Activated CD4-positive, CD25-positive, alpha-beta regulatory T cell treated with anti-CD3 and anti-CD28 coated beads, Interleukin-2, amount 50 U/mL, for 16 hours (primary cell): ENCODE data around the gene APOBEC3G.
"Not testable (repeated sequence)": the region's sequence is repeated elsewhere in the genome, so short reads cannot be mapped to it uniquely, and the experiment has no call there.

Experiments
- DNase-seq: peaks from one replicate; pipeline ENCODE4 v3.0.0-alpha.2; 2020; ENCODE audit warnings: low read depth, low spot score

The APOBEC3G gene

DNA sequence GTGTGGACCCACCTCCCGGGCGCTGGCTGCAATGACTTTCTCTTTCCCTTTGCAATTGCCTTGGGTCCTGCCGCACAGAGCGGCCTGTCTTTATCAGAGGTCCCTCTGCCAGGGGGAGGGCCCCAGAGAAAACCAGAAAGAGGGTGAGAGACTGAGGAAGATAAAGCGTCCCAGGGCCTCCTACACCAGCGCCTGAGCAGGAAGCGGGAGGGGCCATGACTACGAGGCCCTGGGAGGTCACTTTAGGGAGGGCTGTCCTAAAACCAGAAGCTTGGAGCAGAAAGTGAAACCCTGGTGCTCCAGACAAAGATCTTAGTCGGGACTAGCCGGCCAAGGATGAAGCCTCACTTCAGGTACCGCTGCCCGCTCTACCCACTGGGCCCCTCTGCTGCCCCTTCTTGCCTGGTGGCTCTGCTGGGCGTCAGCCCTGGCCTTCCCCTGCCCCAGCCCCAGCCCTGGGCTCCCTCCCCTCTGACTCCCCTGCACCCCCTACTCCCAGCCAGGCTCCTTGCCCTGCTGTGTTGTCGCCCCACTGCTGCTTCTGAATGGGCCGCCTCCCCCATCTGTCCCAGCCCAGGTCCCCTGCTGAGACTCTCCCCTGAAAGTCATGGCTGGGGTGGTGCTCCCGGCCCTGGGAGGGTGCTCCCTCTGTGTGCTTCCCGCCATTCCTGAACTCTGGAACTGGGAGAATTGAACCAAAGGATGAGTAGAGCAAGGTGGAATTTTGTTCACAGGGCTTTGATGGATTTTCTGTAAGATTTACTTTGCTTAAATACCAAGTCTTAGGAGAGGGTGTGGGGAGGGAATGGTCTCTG is at the start of gene APOBEC3G:
Gene APOBEC3G (plus strand): TSS at position 250 of the 815 bp plus-strand sequence. CDS start 87 bp downstream, at position 337.
- DNase-seq = not testable (repeated sequence)

DNA sequence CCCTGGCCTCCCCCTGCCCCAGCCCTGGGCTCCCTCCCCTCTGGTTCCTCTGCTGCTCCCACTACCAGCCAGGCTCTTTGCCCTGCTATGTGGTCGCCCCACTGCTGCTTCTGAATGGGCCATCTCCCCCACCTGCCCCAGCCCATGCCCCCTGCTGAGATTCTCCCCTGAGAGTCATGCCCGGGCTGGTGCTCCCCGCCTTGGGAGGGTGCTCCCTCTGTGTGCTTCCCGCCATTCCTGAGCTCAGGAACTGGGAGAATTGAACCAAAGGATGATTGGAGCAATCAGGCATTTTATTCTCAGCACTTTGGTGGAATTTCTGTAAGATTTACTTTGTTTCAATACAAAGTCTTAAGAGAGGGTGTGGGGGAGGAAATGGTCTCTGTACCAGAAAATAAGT is 49.4 kb upstream of the APOBEC3G start:
- no peak for DNase-seq

DNA sequence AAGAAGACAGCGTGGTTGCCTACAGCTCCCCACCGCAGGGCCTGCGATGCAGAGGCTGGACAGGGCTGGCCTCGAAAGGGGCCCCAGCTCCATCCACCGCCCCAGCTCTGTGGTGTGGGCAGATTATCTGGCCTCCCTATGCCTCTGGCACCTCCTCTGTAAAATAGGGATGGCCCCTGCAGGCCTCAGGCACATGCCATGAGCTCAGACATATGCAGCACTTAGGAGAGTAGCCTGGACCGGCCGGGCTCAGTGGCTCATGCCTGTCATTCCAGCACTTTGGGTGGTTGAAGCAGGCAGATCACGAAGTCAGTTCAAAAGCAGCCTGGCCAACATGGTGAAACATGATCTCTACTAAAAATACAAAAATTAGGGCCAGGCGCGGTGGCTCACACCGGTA is 48.8 kb upstream of the APOBEC3G start:
- DNase-seq = no peak

DNA sequence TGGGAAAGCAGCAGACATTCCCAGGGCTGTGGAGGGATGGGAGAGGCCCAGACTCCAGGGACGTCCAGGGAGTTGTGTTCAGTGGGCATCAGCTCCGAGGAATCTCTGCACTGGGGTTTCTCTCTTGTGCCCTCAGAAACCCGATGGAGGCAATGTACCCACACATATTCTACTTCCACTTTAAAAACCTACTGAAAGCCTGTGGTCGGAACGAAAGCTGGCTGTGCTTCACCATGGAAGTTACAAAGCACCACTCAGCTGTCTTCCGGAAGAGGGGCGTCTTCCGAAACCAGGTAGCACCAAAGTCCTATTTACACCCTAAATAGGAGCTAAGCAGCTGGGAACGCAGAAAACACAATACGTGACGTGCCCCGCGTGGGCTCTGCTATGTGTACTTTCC is 47.8 kb upstream of the APOBEC3G start:
- DNase-seq = no peak

DNA sequence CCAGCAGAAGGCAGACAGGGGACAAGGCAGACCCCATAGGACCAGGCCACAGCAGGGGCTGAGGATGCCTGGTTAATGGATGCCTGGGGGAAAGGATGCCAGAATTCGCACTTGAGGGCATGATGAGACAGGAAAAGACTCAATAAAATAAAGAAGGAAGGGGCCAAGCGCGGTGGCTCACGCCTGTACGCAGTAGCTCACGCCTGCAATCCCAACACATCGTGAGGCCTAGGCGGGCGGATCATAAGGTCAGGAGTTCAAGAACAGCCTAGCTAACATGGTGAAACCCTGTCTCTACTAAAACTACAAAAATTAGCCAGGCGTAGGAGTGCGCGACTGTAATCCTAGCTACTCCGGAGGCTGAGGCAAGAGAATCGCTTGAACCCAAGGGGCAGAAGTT is 46.4 kb upstream of the APOBEC3G start:
- DNase-seq = no peak

DNA sequence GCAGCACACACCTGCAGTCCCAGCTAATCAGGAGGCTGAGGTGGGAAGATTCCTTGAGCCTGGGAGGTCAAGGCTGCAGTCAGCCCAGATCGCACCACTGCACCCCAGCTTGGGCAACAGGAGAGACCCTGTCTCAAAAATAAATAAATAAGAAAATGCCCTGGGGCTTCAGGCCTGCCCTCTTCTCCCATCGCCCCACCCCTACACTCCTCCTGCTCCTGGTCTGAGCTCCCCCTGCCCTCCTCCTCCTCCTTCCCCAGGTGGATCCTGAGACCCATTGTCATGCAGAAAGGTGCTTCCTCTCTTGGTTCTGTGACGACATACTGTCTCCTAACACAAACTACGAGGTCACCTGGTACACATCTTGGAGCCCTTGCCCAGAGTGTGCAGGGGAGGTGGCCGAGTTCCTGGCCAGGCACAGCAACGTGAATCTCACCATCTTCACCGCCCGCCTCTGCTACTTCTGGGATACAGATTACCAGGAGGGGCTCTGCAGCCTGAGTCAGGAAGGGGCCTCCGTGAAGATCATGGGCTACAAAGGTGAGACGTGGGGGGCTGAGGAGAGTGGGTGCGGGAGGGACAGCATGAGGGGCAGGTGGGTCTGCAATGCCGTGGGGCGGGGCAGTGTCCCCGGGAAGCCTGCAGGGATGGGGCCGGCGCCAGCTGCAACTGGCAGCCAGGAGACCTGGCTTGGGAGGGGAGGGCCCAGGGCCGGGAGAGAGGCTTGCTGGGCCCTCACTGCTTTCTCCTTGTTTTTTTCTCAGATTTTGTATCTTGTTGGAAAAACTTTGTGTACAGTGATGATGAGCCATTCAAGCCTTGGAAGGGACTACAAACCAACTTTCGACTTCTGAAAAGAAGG is 45.4 kb upstream of the APOBEC3G start:
- DNase-seq = not testable (repeated sequence)

DNA sequence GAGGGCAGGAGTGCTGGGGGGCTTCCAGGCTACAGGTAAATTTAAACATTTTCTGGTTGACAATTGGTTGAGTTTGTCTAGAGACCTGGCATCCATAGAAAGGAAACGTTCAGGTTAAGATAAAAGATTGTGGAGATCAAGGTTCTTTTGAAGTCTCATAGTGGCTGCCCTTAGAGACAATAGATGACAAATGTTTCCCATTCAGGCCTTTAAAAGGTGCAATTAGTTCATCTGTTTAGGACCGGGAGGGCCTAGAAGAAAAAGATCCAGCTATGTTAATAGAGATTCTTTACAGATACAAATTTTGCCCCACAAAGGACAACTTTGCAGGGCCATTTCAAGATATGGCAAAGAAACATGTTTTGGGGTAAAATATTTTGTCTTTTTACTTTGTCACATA is 40.0 kb upstream of the APOBEC3G start:
- not testable (repeated sequence) for DNase-seq

DNA sequence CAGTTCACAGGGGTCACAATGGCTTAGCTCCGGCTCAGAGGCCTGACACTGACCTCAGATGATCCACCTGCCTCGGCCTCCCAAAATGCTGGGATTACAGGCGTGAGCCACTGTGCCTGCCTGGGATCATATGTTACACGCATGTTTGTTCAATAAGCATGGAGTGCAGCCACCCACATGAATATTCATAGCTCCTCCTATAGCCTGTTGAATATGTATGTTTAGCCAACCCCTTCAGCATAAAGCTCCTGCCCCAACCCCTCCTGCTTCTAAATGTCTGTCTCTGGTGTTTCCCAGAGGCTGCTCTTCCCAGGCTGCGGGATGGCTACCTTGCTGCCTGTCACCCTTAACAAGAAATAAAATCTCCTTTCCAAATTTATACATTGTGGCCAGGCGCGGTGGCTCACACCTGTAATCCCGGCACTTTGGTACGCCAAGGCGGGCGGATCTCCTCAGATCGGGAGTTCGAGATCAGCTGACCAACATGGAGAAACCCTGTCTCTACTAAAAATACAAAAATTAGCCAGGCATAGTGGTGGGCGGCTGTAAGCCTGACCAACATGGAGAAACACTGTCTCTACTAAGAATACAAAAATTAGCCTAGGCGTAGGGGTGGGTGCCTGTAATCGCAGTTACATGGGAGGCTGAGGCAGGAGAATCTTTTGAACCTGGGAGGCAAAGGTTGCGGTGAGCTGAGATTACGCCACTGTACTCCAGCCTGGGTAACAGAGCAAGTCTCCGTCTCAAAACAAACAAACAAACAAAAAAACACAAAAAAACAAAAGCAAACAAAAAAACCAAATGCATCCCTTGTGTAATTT is 37.6 kb upstream of the APOBEC3G start:
- no peak for DNase-seq

DNA sequence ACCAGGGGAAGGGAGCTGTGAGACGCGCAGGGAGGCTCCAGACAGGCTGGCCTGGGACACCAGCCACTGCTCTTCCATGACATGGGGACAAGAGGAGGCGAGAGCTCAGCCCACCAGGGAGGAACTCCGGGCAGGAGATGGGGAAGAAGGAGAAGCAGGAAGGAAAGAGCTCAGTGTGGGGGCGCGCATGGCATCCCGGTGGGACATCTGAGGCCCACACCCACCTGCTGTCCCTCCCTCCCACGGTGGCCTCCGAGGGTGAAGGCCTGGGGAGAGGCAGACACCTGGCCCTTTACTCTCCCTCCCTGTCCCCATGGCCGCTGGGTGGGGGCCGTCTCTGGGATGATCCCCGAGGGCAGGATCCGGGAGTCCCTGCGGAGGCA is 36.9 kb upstream of the APOBEC3G start:
- DNase-seq = not testable (repeated sequence)

DNA sequence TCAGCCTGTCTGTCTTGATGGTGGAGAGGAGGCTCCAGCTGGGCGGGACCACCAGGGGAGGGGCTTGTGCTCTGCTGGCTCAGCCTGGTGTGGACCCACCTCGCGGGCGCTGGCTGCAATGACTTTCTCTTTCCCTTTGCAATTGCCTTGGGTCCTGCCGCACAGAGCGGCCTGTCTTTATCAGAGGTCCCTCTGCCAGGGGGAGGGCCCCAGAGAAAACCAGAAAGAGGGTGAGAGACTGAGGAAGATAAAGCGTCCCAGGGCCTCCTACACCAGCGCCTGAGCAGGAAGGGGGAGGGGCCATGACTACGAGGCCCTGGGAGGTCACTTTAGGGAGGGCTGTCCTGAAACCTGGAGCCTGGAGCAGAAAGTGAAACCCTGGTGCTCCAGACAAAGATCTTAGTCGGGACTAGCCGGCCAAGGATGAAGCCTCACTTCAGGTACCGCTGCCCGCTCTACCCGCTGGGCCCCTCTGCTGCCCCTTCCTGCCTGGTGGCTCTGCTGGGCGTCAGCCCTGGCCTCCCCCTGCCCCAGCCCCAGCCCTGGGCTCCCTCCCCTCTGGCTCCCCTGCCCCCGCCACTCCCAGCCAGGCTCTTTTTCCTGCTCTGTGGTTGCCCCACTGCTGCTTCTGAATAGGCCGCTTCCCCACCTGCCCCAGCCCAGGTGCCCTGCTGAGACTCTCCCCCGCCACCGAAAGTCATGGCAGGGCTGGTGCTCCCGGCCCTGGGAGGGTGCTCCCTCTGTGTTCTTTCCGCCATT is 36.4 kb upstream of the APOBEC3G start, which contains the start of gene APOBEC3F:
Gene APOBEC3F (plus strand): TSS at position 327 of the 759 bp plus-strand sequence. CDS start 97 bp downstream, at position 424.
- peak; percentile 15 for DNase-seq

DNA sequence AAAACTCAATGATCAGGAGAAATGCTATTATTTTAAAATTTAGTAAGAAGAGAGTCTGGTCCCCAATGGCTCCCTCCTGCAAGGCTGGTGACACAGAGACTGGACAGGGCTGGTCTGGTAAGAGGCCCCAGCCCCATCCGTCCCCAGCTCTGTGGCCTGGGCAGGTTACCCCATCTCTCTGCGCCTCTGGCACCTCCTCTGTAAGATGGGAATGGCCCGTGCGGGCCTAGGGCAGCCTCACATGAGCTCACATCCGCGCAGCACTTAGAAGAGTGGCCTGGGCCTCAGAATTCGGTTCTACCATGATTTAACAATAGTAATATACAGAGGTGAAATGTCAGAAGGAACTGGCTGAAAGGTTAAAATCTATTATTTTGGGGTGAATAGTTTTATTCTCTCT is 35.2 kb upstream of the APOBEC3G start:
- no peak for DNase-seq

DNA sequence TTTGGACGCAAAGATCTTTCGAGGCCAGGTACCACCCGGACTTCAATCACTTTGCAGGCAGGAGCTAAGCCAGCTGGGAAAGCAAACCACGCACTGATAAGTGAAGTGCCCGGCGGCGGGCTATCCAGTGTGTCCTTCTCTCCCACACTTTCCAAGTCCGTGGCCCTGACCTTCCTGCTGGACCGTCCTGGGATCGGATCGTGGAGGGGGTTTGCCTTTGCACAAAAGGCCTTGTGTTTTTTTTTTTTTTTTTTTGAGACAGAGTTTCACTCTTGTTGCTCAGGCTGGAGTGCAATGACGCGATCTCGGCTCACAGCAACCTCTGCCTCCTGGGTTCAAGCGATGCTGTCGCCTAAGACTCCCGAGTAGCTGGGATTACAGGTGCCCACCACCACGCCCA is 34.0 kb upstream of the APOBEC3G start:
- DNase-seq = not testable (repeated sequence)

DNA sequence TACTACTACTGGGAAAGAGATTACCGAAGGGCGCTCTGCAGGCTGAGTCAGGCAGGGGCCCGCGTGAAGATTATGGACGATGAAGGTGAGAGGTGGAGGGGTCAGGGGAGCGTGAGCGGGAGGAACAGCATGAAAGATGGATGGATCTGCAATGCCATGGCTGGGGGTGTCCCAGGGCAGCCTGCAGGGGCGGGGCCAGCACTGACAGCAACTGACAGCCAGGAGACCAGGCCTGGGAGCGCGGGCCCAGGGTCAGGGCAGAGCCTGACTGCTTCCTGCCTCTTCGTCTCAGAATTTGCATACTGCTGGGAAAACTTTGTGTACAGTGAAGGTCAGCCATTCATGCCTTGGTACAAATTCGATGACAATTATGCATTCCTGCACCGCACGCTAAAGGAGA is 31.9 kb upstream of the APOBEC3G start:
- not testable (repeated sequence) for DNase-seq

DNA sequence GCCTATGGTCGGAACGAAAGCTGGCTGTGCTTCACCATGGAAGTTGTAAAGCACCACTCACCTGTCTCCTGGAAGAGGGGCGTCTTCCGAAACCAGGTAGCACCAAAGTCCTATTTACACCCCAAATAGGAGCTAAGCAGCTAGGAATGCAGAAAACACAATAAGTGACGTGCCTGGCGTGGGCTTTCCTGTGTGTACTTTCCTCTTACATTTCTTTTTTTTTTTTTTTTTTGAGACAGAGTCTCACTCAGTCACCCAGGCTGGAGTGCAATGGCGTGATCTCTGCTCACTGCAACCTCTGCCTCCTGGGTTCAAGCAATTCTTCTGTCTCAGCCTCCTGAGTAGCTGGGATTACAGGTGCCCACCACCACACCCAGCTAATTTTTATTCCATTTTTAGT is 27.6 kb upstream of the APOBEC3G start:
- DNase-seq = not testable (repeated sequence)

DNA sequence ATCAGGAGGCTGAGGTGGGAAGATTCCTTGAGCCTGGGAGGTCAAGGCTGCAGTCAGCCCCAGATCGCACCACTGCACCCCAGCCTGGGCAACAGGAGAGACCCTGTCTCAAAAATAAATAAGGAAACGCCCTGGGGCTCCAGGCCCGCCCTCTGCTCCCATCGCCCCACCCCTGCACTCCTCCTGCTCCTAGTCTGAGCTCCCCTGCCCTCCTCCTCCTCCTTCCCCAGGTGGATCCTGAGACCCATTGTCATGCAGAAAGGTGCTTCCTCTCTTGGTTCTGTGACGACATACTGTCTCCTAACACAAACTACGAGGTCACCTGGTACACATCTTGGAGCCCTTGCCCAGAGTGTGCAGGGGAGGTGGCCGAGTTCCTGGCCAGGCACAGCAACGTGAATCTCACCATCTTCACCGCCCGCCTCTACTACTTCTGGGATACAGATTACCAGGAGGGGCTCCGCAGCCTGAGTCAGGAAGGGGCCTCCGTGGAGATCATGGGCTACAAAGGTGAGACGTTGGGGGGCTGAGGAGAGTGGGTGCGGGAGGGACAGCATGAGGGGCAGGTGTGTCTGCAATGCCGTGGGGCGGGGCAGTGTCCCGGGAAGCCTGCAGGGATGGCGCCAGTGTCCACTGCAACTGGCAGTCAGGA is 25.1 kb upstream of the APOBEC3G start:
- DNase-seq = not testable (repeated sequence)

DNA sequence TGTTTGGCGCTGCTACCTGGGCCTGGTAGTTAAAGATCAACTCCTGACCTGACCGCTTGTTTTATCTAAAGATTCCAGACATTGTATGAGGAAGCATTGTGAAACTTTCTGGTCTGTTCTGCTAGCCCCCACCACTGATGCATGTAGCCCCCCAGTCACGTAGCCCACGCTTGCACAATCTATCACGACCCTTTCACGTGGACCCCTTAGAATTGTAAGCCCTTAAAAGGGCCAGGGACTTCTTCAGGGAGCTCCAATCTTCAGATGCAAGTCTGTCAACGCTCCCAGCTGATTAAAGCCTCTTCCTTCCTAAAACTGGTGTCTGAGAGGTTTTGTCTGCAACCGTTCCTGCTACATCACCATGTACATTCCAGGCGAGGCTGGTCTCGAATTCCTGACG is 21.4 kb upstream of the APOBEC3G start:
- no peak for DNase-seq

DNA sequence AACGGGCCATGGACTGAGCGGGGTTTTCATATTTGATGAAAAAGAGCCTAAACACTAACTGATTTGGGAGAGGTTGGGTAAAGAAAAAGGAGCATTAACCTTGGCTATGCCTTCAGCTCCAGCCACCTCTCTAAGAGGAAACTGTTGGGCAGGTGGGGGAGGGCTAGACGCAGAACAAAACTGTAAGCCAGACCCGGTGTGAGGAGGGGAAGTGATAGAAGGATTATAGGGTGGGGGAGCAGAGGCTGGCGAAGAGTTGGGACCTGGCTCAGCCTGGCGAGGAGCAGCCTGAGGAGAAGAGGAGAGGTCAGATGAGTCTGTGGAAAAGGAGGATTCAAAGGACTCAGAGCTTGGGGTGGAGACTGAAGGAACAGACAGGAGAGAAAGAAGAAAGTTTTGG is 15.8 kb upstream of the APOBEC3G start:
- DNase-seq = not testable (repeated sequence)

DNA sequence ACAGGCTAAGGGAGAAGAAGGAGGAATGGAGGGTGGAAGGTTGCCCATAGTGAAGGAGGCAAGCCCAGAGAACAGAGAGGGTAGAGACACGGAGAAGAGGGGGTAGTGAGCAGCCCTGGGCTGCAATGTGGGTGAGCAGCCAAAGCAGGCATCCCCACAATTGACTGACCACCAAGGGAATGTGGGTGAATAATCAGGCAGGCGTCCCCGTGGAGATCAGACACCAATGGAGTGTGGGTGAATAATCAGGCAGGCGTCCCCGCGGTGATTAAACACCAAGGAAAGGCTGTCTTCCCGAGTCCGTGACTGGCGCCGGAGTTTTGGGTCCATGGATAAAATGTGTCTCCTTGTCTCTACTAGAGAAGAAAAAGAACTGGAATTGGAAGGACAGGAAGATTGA is 15.1 kb upstream of the APOBEC3G start:
- not testable (repeated sequence) for DNase-seq

DNA sequence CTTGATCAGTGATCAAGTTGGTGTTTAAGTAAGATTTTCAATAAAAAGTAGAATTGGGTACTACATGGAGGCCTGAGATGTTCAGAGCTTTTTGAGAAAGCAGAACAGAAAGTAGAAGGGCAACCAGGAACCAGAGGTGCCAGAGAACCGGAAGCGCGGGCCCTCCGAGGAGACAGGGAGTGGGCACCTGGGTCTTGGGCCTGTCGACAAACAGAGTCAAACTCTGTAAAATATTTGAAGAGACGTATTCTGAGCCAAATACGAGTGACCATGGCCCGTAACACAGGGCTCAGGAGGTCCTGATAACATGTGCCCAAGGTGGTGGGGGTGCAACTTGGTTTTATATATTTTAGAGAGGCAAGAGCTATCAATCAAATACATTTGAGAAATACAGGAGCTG is 13.2 kb upstream of the APOBEC3G start:
- DNase-seq = not testable (repeated sequence)
